Astrocyte of the cerebellum (primary cell): ENCODE results near the gene RTL5.

Source experiments
- DNase-seq: peaks from one replicate; pipeline ENCODE4 v3.0.0-alpha.2; 2011; ENCODE audit warnings: low read depth
- H3K4me3 ChIP-seq: 2 replicates; pipeline ENCODE4 v1.5.1; 2011; ENCODE audit warnings: mild to moderate bottlenecking, low read depth, low read length, moderate library complexity
- in situ Hi-C: cut with HindIII; loops from 2 replicates; pipeline ENCODE4 v1.10.0; 2017; ENCODE audit warnings: low sequenced_read_pairs
- TF ChIP-seq, protein P1 (sequence below): IDR thresholded peaks from 2 replicates; pipeline ENCODE4 v1.5.1; 2012; ENCODE audit warnings: low read length, low read depth, moderate library complexity, mild to moderate bottlenecking; ENCODE audit errors: missing control alignments

The RTL5 gene

GRCh38 chrX:72158773-72159172 lies 27.1 kb upstream of the RTL5 start:
- in situ Hi-C loops: no loop called here
- DNase-seq: no peak
- H3K4me3 ChIP-seq: no peak overlapping the region
- TF ChIP-seq, protein P1, sequence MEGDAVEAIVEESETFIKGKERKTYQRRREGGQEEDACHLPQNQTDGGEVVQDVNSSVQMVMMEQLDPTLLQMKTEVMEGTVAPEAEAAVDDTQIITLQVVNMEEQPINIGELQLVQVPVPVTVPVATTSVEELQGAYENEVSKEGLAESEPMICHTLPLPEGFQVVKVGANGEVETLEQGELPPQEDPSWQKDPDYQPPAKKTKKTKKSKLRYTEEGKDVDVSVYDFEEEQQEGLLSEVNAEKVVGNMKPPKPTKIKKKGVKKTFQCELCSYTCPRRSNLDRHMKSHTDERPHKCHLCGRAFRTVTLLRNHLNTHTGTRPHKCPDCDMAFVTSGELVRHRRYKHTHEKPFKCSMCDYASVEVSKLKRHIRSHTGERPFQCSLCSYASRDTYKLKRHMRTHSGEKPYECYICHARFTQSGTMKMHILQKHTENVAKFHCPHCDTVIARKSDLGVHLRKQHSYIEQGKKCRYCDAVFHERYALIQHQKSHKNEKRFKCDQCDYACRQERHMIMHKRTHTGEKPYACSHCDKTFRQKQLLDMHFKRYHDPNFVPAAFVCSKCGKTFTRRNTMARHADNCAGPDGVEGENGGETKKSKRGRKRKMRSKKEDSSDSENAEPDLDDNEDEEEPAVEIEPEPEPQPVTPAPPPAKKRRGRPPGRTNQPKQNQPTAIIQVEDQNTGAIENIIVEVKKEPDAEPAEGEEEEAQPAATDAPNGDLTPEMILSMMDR: no peak

DNA sequence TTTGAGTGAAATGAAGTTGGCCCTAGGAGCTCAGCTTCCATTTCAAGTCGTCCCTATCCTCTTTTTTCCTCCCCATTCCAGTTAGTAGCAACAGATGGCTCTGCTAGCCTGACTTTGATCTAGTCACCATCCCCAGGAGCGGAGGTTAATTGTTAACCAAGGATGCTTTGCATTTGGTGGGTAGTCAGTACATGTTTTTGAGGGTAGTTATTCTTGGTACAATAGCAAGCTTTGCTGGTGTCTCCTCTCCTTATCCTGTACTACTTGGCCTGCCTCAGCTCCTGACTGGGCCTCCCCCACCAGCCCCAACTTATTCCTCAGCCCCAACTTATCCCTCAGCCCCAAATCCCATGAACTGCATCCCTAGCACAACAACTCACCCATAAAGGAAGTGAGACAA lies 14.8 kb upstream of the RTL5 start:
- no peak overlapping the region for H3K4me3 ChIP-seq
- TF ChIP-seq, protein P1: no peak
- DNase-seq: no peak
- in situ Hi-C loops: no loop called here

DNA sequence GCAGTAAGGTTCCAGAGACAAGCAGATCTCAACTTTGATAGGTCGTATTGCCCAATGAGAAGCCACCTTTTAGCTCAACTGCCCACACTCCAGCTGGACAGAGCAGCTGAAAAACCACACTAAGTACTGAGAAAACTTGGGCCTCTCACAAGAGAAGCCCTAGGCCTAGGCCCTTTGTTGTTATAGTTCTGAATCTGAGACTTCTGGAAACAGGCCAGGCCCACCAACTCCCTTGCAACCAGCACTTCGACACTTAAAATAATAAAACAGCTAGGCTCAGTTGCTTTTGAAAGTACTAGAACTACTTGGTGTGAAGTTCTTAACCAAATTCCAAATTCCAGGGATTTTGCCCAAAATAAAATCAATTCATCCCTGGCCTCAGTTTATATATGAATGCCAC lies 13.5 kb upstream of the RTL5 start:
- H3K4me3 ChIP-seq: no peak overlapping the region
- no peak for DNase-seq
- in situ Hi-C loops: no loop called here
- TF ChIP-seq, protein P1: no peak

GRCh38 chrX:72143609-72143907 lies 11.8 kb upstream of the RTL5 start:
- in situ Hi-C loops: no loop called here
- DNase-seq: no peak
- H3K4me3 ChIP-seq: no peak overlapping the region
- TF ChIP-seq, protein P1: no peak

- DNase-seq: no peak
- in situ Hi-C loops: no loop called here
- TF ChIP-seq, protein P1: no peak
- H3K4me3 ChIP-seq: no peak overlapping the region
Measured at GRCh38 chrX:72142794-72143608, 11.3 kb upstream of the RTL5 start.

- DNase-seq: no peak
- no peak overlapping the region for H3K4me3 ChIP-seq
- TF ChIP-seq, protein P1: no peak
- in situ Hi-C loops: no loop called here
Measured at GRCh38 chrX:72142094-72142793, 10.5 kb upstream of the RTL5 start.
